IPS DF 4.7 (cell line): Measurements from ENCODE around the gene SLC12A5.
"Not testable (repeated sequence)": the region's sequence is repeated elsewhere in the genome, so short reads cannot be mapped to it uniquely, and the experiment has no call there.

Experiments
- DNase-seq: peaks from one replicate; pipeline ENCODE4 v3.0.0-alpha.2; 2013; ENCODE audit warnings: low spot score; ENCODE audit errors: extremely low read depth

Gene SLC12A5

GRCh38 chr20:46077642-46078305 lies 48.8 kb downstream of the SLC12A5 start:
- DNase-seq = no peak

GRCh38 chr20:46078954-46079353 lies 49.9 kb downstream of the SLC12A5 start:
- DNase-seq = no peak

DNA sequence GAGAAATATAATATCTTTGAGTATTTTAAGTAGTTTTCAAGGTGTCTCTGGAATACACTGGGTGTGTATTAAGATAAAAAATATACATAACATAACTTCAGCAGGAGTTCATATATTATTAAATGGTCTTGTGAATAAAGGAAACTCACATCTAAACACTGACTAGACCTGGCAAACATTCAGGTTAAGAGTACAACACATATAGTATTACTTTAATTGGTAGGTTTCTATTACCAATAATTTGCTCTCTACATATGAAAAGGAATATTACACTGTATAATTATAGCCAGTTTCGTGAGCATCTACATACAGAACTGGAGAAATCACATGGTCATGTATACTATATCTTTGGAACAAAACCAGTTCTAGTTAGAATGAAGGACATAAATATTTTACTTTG lies 52.1 kb downstream of the SLC12A5 start:
- DNase-seq = no peak

GRCh38 chr20:46083101-46083500 lies 54.1 kb downstream of the SLC12A5 start:
- no peak for DNase-seq

DNA sequence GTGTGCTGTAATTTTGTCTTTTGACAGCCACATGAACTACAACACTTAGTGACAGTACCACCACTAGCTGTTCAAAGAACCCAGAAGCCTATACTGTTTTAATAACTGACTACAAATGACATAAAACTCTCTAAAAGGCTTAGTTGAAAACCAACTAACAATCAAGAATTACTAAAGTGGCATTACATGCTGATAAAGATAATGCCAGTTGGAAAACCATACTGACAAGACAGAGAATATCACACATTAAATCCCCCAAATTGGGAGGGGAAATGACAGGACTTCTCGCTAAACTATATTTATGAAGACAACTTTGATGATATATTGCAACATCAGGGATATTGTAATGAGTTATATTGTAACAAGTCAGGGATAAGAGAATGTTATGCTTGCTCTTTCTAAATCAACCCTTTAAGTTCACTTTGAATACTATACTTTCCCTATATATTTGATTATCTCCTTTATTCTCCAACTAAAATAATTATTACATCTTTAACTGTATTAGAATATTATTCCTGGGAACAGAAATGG lies 54.6 kb downstream of the SLC12A5 start:
- no peak for DNase-seq

DNA sequence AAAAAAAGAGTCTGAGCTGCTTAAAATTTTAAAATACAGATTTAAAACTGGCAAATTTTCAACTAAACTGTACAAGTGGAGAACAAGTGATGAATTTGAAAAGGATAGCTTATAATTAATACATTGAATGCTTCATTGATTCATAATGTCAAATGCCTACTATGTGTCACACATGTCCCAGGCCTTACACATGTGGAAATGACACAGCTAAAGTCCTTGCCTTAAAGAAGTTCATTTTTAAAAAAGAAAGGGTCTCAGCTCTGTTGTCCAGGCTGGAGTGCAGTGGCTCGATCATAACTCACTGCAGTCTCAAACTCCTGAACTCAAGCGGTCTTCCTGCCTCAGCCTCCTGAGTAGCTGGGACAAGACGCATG lies 55.8 kb downstream of the SLC12A5 start:
- DNase-seq = no peak

DNA sequence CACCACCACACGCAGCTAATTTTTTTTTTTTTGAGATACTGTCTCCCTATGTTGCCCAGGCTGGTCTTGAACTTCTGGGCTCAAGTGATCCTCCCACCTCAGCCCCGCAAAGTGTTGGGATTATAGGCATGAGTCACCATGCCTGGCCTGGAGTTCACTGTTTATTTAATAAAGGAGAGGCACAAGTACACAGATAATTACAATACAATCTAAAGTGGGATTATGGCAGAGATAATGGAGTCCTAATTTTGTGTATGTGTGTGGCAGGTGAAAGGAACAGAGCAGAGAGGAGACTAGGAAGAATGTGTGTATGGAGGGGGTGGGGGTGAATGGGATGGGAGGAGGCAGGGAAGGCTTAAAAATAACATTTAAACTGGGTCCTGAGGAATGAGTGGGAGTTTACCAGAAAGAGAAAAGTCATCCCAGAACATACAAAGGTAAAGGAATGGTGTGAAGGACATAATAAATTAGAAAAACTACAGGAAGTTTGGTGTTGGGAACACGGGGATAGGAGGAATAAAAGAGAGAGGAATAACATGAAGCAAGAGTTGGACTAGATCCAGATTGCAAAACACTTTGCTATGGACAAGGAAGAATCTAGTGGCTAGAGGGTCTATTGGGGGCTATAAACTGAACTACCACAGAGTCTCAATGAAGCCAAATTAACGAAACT lies 56.3 kb downstream of the SLC12A5 start:
- no peak for DNase-seq

DNA sequence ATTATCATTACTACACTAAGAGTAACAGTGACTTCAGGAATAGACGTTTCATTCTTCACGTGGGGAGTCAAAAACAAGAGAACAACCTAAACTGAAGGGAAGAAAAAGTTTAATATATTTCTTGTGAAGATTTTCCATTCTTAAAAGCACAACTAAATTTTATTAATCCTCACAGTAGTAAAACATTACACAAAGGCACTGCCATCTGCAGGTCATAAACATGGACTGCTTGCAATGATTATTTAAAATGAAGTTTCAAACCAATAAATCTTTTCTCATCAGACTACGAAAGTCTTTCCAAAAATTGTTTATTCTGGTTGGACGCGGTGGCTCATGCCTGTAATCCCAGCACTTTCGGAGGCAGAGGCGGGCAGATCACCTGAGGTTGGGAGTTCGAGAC lies 58.1 kb downstream of the SLC12A5 start:
- no peak for DNase-seq

- DNase-seq = no peak
These were observed 59.6 kb downstream of the SLC12A5 start for GRCh38 chr20:46088409-46089166.

DNA sequence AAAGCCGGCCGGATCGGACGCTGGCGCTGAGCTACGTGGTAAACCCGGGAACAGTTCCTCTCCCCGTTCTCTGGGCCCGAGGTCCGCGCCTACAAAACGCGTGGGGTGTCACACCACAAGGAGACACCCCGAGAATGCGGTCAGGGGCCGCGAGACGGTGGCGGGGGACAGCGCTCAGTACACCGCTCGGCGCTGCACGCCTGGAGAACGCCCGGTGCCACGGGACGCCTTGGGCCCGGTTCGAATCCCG lies 60.1 kb downstream of the SLC12A5 start:
- DNase-seq = no peak

DNA sequence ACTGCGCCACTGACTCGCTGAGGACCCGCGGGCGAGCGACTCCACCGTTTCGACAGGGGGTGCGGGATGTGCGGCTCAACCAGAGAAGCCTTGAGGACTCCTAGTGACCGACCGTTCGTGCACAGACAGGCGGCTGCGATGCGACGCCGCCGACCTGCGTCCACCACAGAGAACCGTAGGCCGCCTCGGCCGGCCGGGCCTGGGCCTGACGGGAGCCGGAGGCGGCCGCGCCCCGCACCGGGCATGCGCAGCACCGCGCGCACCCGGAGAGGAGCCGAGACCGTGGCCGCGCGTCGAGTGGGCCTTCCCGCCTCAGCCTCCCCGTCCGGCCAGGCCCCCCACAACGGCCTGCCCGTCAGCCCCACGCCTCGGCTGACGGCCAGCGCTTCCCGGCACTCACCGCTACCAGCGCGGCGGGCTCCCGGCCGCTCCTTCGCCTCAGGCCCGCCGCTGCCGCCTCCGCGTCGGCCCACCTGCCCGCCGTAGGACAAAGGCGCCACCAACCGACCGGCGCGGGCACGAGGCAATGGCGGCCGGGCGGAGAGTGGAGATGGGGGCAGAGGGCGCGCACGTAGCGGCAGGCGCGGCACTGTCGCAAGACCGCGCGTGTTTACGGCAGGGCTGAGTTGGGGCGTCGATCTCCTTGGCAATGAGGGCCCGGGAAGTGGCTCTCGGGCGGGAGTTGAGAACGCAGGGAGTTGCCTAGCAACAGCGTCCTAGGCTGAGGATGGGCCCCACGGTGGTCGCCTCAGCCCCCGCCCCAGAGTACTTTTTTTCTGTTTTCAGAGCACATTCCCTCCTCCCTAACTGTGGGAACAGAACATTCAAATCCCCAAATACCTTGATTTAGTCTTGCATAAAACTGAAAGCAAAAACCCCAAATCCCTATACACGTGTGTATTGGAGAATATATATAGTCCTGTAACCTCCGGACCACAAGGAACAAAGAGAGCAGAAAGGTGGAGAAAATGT lies 60.7 kb downstream of the SLC12A5 start, which contains the start of gene NCOA5:
Gene NCOA5, minus strand, starts transcription at position 546 of the 972 bp plus-strand sequence. CDS start 10,538 bp downstream, outside the sequence.
- DNase-seq = peak; percentile 76

- not testable (repeated sequence) for DNase-seq
These were observed 62.9 kb downstream of the SLC12A5 start for GRCh38 chr20:46091622-46092535.

DNA sequence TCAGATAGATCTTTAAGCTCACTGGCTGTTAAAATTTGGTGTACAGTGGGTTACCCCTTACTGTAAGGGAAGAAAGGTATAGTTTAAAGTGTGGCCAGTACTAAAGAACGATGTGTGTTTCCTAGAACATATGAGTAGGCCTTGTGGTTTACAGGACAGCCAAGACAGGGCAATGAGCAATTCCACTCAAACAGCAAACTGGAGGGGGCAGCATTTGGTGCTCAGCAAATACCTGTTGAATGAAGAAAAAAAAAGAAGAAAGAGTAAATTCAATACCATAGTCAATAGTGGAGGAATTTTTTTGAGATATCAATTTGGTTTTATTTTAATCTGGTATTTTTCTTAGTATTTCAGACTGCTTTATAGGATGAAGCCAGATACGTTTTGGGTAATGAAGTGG lies 64.5 kb downstream of the SLC12A5 start:
- DNase-seq = no peak

- DNase-seq = no peak
These were observed 70.7 kb downstream of the SLC12A5 start for GRCh38 chr20:46099491-46100287.

DNA sequence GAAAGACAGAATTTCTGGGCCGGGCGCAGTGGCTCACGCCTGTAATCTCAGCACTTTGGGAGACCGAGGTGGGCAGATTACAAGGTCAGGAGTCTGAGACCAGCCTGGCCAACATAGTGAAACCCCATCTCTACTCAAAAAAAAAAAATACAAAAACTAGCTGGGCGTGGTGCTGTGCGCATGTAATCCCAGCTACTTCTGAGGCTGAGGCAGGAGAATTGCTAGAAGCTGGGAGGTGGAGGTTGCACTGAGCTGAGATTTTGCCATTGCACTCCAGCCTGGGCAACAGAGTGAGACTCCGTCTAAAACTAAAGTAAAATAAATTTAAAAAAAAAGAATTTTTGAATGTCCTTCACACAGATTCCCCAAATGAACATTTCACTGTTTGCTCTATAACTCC lies 71.4 kb downstream of the SLC12A5 start:
- DNase-seq = not testable (repeated sequence)

GRCh38 chr20:46100988-46101387 lies 72.0 kb downstream of the SLC12A5 start:
- DNase-seq = no peak

DNA sequence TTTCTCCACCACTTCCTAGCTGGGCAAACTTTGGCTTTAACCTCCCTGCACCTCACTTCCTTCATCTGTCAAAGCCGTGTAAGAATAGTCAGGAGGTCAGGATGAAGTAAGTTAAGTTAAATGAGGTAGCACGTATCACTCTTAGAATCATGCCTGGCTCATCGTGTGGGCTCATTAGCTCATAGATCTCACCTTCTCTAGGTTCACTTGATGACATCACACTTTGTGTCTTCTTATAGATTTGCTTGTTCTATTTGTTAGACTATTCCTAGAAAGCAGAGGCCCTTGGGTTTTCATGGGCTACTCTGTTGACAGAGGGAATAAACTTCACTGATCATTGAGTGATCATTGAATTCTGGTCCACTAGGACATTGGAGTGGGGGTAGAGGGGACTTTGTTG lies 72.9 kb downstream of the SLC12A5 start:
- no peak for DNase-seq

DNA sequence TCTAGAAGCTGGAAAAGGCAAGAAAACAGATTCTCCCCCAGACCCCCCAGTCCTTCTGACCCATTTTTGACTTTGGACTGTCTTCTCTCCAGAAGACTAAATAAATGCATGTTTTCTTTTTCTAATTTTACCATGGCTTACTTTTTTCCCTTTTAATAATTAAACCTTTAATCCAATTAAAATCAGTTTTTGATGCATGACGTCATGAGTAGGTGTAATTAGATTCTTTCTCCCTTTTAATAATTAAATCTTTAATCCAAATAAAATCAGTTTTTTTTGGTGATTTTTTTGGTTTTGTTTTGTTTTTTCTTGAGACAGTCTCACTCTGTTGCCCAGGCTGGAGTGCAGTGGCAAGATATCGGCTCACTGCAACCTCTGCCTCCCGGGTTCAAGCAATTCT lies 73.9 kb downstream of the SLC12A5 start:
- DNase-seq = no peak

GRCh38 chr20:46104262-46104661 lies 75.2 kb downstream of the SLC12A5 start:
- DNase-seq = no peak
